Fibroblast of the aortic adventitia (primary cell): ENCODE data around the gene KCNK5. TPM values are rescaled to one million over a fixed set of nuclear protein-coding genes. Genes with fewer than 3 reads are reported as not detected.

Experiments
- DNase-seq: peaks from one replicate; pipeline ENCODE4 v3.0.0-alpha.2; 2010; ENCODE audit warnings: low read depth
- H3K4me3 ChIP-seq: 2 replicates; pipeline ENCODE4 v1.5.1; 2011; ENCODE audit warnings: low read depth, mild to moderate bottlenecking, control low read depth, low read length, moderate library complexity
- total RNA-seq: library from RNA; depleted of rRNA; stranded (reverse); fragments of >200 nt; gene quantifications from 2 replicates; pipeline ENCODE4 v1.2.3, GENCODE V29; 2012; ENCODE audit warnings: low replicate concordance
- TF ChIP-seq, protein P1 (sequence below): IDR thresholded peaks from 2 replicates; pipeline ENCODE4 v1.5.1; 2011; ENCODE audit warnings: mild to moderate bottlenecking, low read length, control low read depth, inconsistent platforms; ENCODE audit not compliant: insufficient read depth

Gene KCNK5
- total RNA-seq, 1 donor: under 0.01 TPM

DNA sequence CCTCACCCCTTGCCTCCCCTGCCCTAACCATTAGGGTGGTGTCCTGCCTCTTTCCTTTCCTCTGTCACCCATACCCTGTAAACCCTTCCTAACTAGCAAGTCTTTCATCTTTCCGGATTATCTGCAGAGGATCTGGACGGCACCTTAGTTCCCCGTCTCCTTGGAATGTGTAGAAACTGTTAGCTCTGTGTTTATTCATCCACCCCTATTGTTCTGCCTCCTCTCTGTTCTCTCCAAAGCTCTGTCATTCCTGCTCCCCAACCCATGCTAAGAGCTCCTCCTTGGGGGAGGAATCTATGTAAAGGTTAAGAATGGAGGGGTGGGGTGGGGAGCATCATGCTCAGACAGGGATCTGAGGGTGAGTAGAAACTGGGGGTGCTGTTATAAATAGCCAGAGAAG is 39.4 kb upstream of the KCNK5 start:
- no peak for DNase-seq
- TF ChIP-seq, protein P1, sequence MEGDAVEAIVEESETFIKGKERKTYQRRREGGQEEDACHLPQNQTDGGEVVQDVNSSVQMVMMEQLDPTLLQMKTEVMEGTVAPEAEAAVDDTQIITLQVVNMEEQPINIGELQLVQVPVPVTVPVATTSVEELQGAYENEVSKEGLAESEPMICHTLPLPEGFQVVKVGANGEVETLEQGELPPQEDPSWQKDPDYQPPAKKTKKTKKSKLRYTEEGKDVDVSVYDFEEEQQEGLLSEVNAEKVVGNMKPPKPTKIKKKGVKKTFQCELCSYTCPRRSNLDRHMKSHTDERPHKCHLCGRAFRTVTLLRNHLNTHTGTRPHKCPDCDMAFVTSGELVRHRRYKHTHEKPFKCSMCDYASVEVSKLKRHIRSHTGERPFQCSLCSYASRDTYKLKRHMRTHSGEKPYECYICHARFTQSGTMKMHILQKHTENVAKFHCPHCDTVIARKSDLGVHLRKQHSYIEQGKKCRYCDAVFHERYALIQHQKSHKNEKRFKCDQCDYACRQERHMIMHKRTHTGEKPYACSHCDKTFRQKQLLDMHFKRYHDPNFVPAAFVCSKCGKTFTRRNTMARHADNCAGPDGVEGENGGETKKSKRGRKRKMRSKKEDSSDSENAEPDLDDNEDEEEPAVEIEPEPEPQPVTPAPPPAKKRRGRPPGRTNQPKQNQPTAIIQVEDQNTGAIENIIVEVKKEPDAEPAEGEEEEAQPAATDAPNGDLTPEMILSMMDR: no peak
- no peak overlapping the region for H3K4me3 ChIP-seq

DNA sequence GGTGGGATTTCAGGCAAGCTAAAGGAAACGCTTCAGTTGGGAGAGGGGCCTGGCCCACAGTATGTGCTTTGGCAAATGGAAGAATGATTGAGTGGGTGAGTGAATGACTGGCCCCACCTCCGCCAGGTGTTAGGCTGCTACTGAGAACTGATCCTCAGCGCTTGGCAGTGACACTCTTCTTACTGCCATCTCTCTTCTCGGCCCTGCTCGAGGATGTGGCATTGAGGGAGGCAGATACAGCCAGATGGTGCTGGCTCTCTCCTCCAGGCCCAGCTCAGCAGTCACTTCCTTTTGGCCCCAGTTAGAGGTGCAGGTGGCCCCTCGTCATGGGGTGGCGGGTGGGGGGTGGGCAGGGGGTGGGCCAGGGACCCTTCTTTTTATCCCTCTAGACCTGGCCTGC is 38.9 kb upstream of the KCNK5 start:
- H3K4me3 ChIP-seq: no peak overlapping the region
- TF ChIP-seq, protein P1: no peak
- no peak for DNase-seq

DNA sequence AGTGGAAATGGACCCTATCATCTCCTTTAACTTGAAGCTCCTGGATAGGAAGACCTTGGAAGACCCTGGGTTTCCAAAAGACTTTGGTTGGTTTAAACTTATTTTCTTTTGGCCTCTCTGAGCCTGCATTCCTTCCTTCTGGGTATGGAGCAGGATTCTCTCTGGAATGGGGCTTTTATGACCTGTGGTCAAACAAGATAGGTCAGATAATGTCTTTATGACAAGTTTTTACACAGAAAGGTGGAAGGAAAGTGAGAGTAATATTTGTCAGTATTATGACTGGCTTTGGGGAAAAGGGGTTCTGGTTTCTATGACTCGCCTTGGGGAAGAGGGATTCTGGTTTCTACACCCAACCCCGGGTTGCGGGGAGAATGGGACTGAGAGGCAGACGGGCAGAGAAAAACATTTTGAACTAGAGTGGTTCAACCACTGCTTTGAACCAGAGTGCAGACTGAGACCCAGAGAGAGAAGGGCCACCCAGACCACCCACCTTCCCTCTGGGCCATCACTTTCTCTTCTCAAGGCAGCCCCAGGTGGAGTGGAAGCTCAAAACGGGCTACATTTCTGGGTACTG is 37.6 kb upstream of the KCNK5 start:
- no peak overlapping the region for H3K4me3 ChIP-seq
- TF ChIP-seq, protein P1: no peak
- no peak for DNase-seq

DNA sequence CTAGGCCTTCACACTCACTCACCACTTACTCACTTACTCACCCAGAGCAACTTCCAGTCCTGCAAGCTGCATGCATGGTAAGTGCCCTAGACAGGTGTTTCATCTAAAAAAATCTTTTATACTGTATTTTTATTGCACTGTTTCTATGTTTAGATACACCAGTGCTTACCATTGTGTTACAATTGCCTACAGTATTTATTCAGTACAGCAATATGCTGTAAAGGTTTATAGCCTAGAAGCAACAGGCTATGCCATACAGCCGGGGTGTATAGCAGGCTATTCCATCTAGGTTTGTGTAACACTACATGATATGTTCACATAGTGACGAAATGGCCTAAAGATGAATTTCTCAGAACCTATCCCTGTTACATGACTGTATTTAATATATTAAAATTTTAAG is 37.1 kb upstream of the KCNK5 start:
- DNase-seq: no peak
- H3K4me3 ChIP-seq: no peak overlapping the region
- TF ChIP-seq, protein P1: no peak

DNA sequence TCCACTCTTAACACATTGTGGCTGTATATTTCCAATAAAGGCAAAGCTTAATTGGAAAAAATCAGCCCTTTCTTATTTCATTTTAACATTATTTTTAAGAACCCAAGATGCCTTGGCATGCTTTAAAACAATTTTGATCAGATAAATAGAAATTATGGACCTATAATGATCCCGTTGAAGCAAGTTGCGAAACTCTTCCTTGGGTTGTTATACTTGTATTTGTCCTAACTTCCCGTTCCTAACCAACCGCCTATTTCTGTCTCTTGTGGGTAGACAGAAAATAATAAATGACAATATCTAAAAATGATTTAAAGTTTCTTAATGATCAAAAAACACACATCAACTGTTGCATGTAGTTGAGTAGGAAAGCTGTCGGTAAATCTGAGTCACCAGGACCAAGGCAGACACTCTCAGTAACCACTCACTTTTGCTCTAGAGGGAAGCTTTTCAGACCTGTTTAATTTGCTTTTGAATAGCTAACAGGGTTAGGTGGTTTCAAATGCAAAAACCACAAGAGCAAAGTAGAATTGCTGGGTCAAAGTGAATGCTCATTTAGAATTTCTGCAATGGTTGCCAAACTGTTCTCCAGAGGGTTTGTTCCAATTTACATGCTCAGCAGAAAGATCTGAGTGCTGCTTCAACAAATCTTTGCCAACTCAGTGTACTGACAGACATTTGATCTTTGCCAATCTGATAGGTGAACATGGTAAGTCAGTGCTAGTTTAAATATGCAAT is 34.2 kb upstream of the KCNK5 start:
- H3K4me3 ChIP-seq: no peak overlapping the region
- TF ChIP-seq, protein P1: no peak
- DNase-seq: no peak

DNA sequence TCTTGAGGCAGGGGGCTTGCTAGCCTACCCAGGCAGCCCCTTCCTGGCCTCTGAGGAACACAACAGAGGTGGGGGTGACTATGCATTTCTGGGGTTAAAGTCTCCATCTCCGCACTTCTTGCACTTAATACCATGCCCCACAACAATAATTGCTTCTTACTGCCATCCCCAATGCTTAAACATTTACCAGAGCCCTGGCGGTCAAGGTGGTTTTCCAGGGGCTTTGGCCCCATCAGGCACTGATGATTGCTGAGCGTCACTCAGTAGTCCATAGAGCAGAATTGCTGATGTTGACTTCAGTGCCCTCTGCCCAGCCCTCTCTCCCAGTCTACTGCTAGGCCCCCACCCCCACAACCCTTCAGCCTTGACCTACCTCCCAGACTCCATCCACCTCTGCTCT is 32.5 kb upstream of the KCNK5 start:
- no peak overlapping the region for H3K4me3 ChIP-seq
- TF ChIP-seq, protein P1: no peak
- no peak for DNase-seq

DNA sequence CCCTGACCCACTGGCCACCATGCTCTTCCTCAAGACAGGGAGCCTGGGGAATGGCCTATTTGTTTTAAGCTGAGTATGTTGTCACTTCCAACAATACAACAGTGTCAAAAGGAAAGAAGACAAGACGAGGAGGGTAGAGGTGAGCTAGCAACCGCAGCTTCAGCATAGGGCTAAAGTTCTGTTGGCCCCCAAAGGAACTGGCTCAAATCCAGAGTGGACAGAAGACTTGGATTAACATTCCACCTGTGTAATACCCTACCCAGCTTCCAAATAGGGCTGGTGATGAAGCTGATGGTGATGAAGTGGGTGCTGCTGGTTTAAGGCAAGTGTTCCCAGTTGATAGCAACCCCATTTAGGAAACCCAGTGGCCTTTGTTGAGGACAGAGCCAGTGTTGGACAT is 31.7 kb upstream of the KCNK5 start:
- TF ChIP-seq, protein P1: no peak
- H3K4me3 ChIP-seq: no peak overlapping the region
- DNase-seq: no peak
